GM21528 (cell line): ENCODE measurements around the gene MTFR1L.
A peak's percentile ranks its signal among the peaks of the same experiment; 100 is the strongest.

Experiments used
- ATAC-seq: cut with Tn5 transposase; IDR thresholded peaks from one replicate; pipeline ENCODE4 v1.9.1; 2021; ENCODE audit warnings: mild to moderate bottlenecking, moderate library complexity; ENCODE audit not compliant: unreplicated experiment, low FRiP score

MTFR1L gene

GRCh38 chr1:25819491-25820246 lies at the start of gene MTFR1L:
TSS of gene MTFR1L (plus strand) at chr1:25819954. CDS start at chr1:25823105, 3,151 bp downstream.
- ATAC-seq, result peak; percentile 86

- ATAC-seq, result no peak
Observed at GRCh38 chr1:25770541-25771220, 49.1 kb upstream of the MTFR1L start.

GRCh38 chr1:25771221-25772114 lies 48.3 kb upstream of the MTFR1L start:
- ATAC-seq, result no peak

GRCh38 chr1:25772164-25772563 lies 47.6 kb upstream of the MTFR1L start:
- no peak for ATAC-seq

- ATAC-seq, result no peak
Observed at GRCh38 chr1:25772692-25773245, 47.0 kb upstream of the MTFR1L start.

- ATAC-seq, result no peak
Observed at GRCh38 chr1:25773441-25774125, 46.2 kb upstream of the MTFR1L start.

- no peak for ATAC-seq
Observed at GRCh38 chr1:25774206-25774803, 45.4 kb upstream of the MTFR1L start.

- ATAC-seq, result no peak
Observed at GRCh38 chr1:25774921-25775771, 44.6 kb upstream of the MTFR1L start.

GRCh38 chr1:25779388-25779787 lies 40.4 kb upstream of the MTFR1L start:
- no peak for ATAC-seq

GRCh38 chr1:25779894-25780293 lies 39.9 kb upstream of the MTFR1L start:
- no peak for ATAC-seq

GRCh38 chr1:25780318-25781129 lies 39.2 kb upstream of the MTFR1L start:
- no peak for ATAC-seq

GRCh38 chr1:25781130-25781433 lies 38.7 kb upstream of the MTFR1L start:
- no peak for ATAC-seq

- no peak for ATAC-seq
Observed at GRCh38 chr1:25782608-25783201, 37.0 kb upstream of the MTFR1L start.

GRCh38 chr1:25784575-25785051 lies 35.1 kb upstream of the MTFR1L start:
- no peak for ATAC-seq

- no peak for ATAC-seq
Observed at GRCh38 chr1:25785333-25786067, 34.3 kb upstream of the MTFR1L start.

- no peak for ATAC-seq
Observed at GRCh38 chr1:25786887-25787759, 32.6 kb upstream of the MTFR1L start.
